Measurements from ENCODE around the gene SOX6.
"Not testable (repeated sequence)": the region's sequence is repeated elsewhere in the genome, so short reads cannot be mapped to it uniquely, and the experiment has no call there.

SOX6 gene

GRCh38 chr11:16049611-16050010 is 306.7 kb downstream of the SOX6 start:
- H3K4me1 ChIP-seq (ENCODE audit: control insufficient read depth, insufficient read depth, low read length), result no peaks in the 10 kb centered on the region
- no peaks in the 10 kb centered on the region for H3K27me3 ChIP-seq (ENCODE audit: control insufficient read depth, insufficient read depth, low read length)
- H3K27ac ChIP-seq (ENCODE audit: low read depth, low read length), result no peak overlapping the region
- H3K4me3 ChIP-seq (ENCODE audit: low read length), result no peak overlapping the region
- H3K36me3 ChIP-seq (ENCODE audit: control insufficient read depth, insufficient read depth, low read length), result no peaks in the 10 kb centered on the region
- H3K9ac ChIP-seq (ENCODE audit: low read length), result no peak overlapping the region

DNA sequence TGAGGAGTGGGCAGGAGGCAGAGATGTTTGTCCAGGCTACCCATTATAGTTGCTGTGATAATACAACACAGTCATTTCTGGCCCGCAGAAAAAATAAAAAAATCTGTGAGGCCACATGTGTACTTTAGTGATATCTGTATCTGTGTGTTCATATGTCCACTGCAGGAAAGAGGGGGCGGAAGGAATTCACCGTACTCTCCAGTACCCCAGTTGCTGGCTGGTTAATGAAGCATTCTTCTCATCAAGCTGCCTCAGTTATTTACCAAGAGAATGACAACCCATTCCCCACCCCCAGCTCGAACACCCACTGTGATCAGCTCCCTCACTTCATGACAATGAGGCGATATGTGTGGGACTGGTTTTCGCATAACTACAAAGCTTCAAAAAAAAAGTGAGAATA is 309.3 kb downstream of the SOX6 start:
- no peaks in the 10 kb centered on the region for H3K27me3 ChIP-seq (ENCODE audit: control insufficient read depth, insufficient read depth, low read length)
- no peak overlapping the region for H3K9ac ChIP-seq (ENCODE audit: low read length)
- no peaks in the 10 kb centered on the region for H3K4me1 ChIP-seq (ENCODE audit: control insufficient read depth, insufficient read depth, low read length)
- H3K36me3 ChIP-seq (ENCODE audit: control insufficient read depth, insufficient read depth, low read length), result no peaks in the 10 kb centered on the region
- H3K4me3 ChIP-seq (ENCODE audit: low read length), result no peak overlapping the region
- H3K27ac ChIP-seq (ENCODE audit: low read depth, low read length), result no peak overlapping the region

GRCh38 chr11:16043617-16044016 is 312.7 kb downstream of the SOX6 start:
- no peak overlapping the region for H3K4me3 ChIP-seq (ENCODE audit: low read length)
- no peaks in the 10 kb centered on the region for H3K36me3 ChIP-seq (ENCODE audit: control insufficient read depth, insufficient read depth, low read length)
- H3K27ac ChIP-seq (ENCODE audit: low read depth, low read length), result no peak overlapping the region
- no peaks in the 10 kb centered on the region for H3K4me1 ChIP-seq (ENCODE audit: control insufficient read depth, insufficient read depth, low read length)
- no peak overlapping the region for H3K9ac ChIP-seq (ENCODE audit: low read length)
- no peaks in the 10 kb centered on the region for H3K27me3 ChIP-seq (ENCODE audit: control insufficient read depth, insufficient read depth, low read length)

GRCh38 chr11:16041207-16041606 is 315.1 kb downstream of the SOX6 start:
- Histone ChIP-seq H3K9ac (ENCODE audit: low read length) (no peak overlapping the region), H3K36me3 (ENCODE audit: control insufficient read depth, insufficient read depth, low read length) (no peaks in the 10 kb centered on the region), H3K4me3 (ENCODE audit: low read length) (no peak overlapping the region), H3K27ac (ENCODE audit: low read depth, low read length) (no peak overlapping the region), H3K4me1 (ENCODE audit: control insufficient read depth, insufficient read depth, low read length) (no peaks in the 10 kb centered on the region), H3K27me3 (ENCODE audit: control insufficient read depth, insufficient read depth, low read length) (no peaks in the 10 kb centered on the region)

DNA sequence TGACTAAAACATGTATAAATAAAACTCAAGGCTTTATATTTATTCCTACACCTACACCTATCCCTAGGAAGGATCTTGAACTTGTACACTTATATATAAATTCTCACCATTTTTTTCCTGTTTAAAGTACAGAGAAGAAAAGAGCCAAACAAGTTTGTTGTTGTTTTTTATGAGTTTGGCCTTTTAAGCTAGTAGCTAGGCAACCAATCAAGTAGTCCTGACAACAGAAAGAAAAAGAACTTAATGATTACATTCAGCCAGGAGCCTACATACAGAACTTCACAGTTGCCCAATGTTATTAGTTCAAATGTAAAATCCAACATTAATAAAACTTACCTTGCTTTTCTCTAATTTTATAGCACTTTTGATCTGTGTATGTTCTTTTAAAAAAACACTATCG is 316.2 kb downstream of the SOX6 start:
- no peaks in the 10 kb centered on the region for H3K4me1 ChIP-seq (ENCODE audit: control insufficient read depth, insufficient read depth, low read length)
- no peaks in the 10 kb centered on the region for H3K27me3 ChIP-seq (ENCODE audit: control insufficient read depth, insufficient read depth, low read length)
- H3K4me3 ChIP-seq (ENCODE audit: low read length), result no peak overlapping the region
- H3K9ac ChIP-seq (ENCODE audit: low read length), result no peak overlapping the region
- H3K27ac ChIP-seq (ENCODE audit: low read depth, low read length), result no peak overlapping the region
- H3K36me3 ChIP-seq (ENCODE audit: control insufficient read depth, insufficient read depth, low read length), result no peaks in the 10 kb centered on the region

GRCh38 chr11:16037179-16037578 is 319.2 kb downstream of the SOX6 start:
- no peak overlapping the region for H3K27ac ChIP-seq (ENCODE audit: low read depth, low read length)
- no peaks in the 10 kb centered on the region for H3K4me1 ChIP-seq (ENCODE audit: control insufficient read depth, insufficient read depth, low read length)
- H3K27me3 ChIP-seq (ENCODE audit: control insufficient read depth, insufficient read depth, low read length), result no peaks in the 10 kb centered on the region
- no peak overlapping the region for H3K9ac ChIP-seq (ENCODE audit: low read length)
- H3K36me3 ChIP-seq (ENCODE audit: control insufficient read depth, insufficient read depth, low read length), result no peaks in the 10 kb centered on the region
- H3K4me3 ChIP-seq (ENCODE audit: low read length), result no peak overlapping the region

- Histone ChIP-seq H3K27me3 (ENCODE audit: control insufficient read depth, insufficient read depth, low read length) (no peaks in the 10 kb centered on the region), H3K4me1 (ENCODE audit: control insufficient read depth, insufficient read depth, low read length) (no peaks in the 10 kb centered on the region), H3K36me3 (ENCODE audit: control insufficient read depth, insufficient read depth, low read length) (no peaks in the 10 kb centered on the region), H3K27ac (ENCODE audit: low read depth, low read length) (no peak overlapping the region), H3K4me3 (ENCODE audit: low read length) (no peak overlapping the region), H3K9ac (ENCODE audit: low read length) (no peak overlapping the region)
These were observed 320.1 kb downstream of the SOX6 start for GRCh38 chr11:16036218-16036617.

- no peaks in the 10 kb centered on the region for H3K4me1 ChIP-seq (ENCODE audit: control insufficient read depth, insufficient read depth, low read length)
- no peak overlapping the region for H3K27ac ChIP-seq (ENCODE audit: low read depth, low read length)
- no peak overlapping the region for H3K9ac ChIP-seq (ENCODE audit: low read length)
- no peaks in the 10 kb centered on the region for H3K27me3 ChIP-seq (ENCODE audit: control insufficient read depth, insufficient read depth, low read length)
- no peaks in the 10 kb centered on the region for H3K36me3 ChIP-seq (ENCODE audit: control insufficient read depth, insufficient read depth, low read length)
- no peak overlapping the region for H3K4me3 ChIP-seq (ENCODE audit: low read length)
These were observed 322.3 kb downstream of the SOX6 start for GRCh38 chr11:16034074-16034473.

- H3K27ac ChIP-seq (ENCODE audit: low read depth, low read length), result no peak overlapping the region
- H3K4me3 ChIP-seq (ENCODE audit: low read length), result no peak overlapping the region
- H3K9ac ChIP-seq (ENCODE audit: low read length), result no peak overlapping the region
- no peaks in the 10 kb centered on the region for H3K27me3 ChIP-seq (ENCODE audit: control insufficient read depth, insufficient read depth, low read length)
- no peaks in the 10 kb centered on the region for H3K4me1 ChIP-seq (ENCODE audit: control insufficient read depth, insufficient read depth, low read length)
- no peaks in the 10 kb centered on the region for H3K36me3 ChIP-seq (ENCODE audit: control insufficient read depth, insufficient read depth, low read length)
These were observed 323.4 kb downstream of the SOX6 start for GRCh38 chr11:16032974-16033373.

DNA sequence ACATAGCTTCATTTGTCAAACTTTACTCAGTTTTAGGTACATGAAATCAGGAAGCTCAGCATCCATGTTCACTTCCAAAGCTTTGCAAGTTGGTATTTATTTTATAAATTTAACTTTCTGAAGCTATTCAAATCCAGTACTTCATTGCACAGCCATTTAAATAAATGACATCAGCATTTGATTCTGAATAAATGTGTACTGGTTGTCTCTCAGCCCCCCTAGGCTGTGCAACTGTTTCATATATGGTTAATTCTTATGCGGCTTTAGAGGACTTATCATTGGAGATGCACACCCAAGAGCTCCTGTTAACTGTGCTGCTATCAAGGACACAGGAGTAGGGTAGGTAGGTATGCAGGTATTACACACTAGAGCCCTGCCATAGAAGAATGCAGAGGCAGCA is 325.1 kb downstream of the SOX6 start:
- Histone ChIP-seq H3K27ac (ENCODE audit: low read depth, low read length) (no peak overlapping the region), H3K36me3 (ENCODE audit: control insufficient read depth, insufficient read depth, low read length) (no peaks in the 10 kb centered on the region), H3K27me3 (ENCODE audit: control insufficient read depth, insufficient read depth, low read length) (no peaks in the 10 kb centered on the region), H3K4me3 (ENCODE audit: low read length) (no peak overlapping the region), H3K4me1 (ENCODE audit: control insufficient read depth, insufficient read depth, low read length) (no peaks in the 10 kb centered on the region), H3K9ac (ENCODE audit: low read length) (no peak overlapping the region)

GRCh38 chr11:16030664-16031063 is 325.7 kb downstream of the SOX6 start:
- Histone ChIP-seq H3K4me3 (ENCODE audit: low read length) (no peak overlapping the region), H3K27ac (ENCODE audit: low read depth, low read length) (no peak overlapping the region), H3K9ac (ENCODE audit: low read length) (no peak overlapping the region), H3K36me3 (ENCODE audit: control insufficient read depth, insufficient read depth, low read length) (no peaks in the 10 kb centered on the region), H3K27me3 (ENCODE audit: control insufficient read depth, insufficient read depth, low read length) (no peaks in the 10 kb centered on the region), H3K4me1 (ENCODE audit: control insufficient read depth, insufficient read depth, low read length) (no peaks in the 10 kb centered on the region)

- H3K4me1 ChIP-seq (ENCODE audit: control insufficient read depth, insufficient read depth, low read length); H3K27ac ChIP-seq (ENCODE audit: low read depth, low read length); H3K4me3 ChIP-seq (ENCODE audit: low read length); H3K27me3 ChIP-seq (ENCODE audit: control insufficient read depth, insufficient read depth, low read length); H3K36me3 ChIP-seq (ENCODE audit: control insufficient read depth, insufficient read depth, low read length); H3K9ac ChIP-seq (ENCODE audit: low read length): not testable (repeated sequence)
These were observed 327.2 kb downstream of the SOX6 start for GRCh38 chr11:16029151-16029550.

- H3K9ac ChIP-seq (ENCODE audit: low read length), result no peak overlapping the region
- no peak overlapping the region for H3K27ac ChIP-seq (ENCODE audit: low read depth, low read length)
- no peaks in the 10 kb centered on the region for H3K4me1 ChIP-seq (ENCODE audit: control insufficient read depth, insufficient read depth, low read length)
- H3K4me3 ChIP-seq (ENCODE audit: low read length), result no peak overlapping the region
- H3K36me3 ChIP-seq (ENCODE audit: control insufficient read depth, insufficient read depth, low read length), result no peaks in the 10 kb centered on the region
- H3K27me3 ChIP-seq (ENCODE audit: control insufficient read depth, insufficient read depth, low read length), result no peaks in the 10 kb centered on the region
These were observed 327.9 kb downstream of the SOX6 start for GRCh38 chr11:16028419-16028818.

DNA sequence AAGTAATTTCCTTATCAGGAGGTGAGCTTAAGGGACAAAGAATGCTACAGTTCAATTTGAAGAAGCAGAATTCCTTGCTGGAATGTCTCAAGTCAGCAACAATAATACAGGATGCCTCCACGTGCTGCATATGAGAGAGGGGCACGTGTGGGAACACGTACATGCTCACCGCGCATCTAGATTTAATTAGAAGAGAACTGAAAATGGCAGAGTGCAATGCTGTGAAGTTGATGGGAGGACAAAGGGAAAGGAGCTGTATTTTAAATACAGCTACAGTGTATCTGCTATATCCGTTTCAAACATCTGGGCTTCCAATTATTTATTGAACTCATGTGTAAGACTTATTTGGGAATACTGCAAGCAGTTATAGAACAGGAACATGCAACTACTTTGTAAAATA is 328.7 kb downstream of the SOX6 start:
- Histone ChIP-seq H3K36me3 (ENCODE audit: control insufficient read depth, insufficient read depth, low read length) (no peaks in the 10 kb centered on the region), H3K9ac (ENCODE audit: low read length) (no peak overlapping the region)

More for the DNA sequence above, 328.7 kb downstream of the SOX6 start:
- H3K4me1 ChIP-seq (ENCODE audit: control insufficient read depth, insufficient read depth, low read length), result no peaks in the 10 kb centered on the region
- no peaks in the 10 kb centered on the region for H3K27me3 ChIP-seq (ENCODE audit: control insufficient read depth, insufficient read depth, low read length)
- H3K4me3 ChIP-seq (ENCODE audit: low read length), result no peak overlapping the region
- no peak overlapping the region for H3K27ac ChIP-seq (ENCODE audit: low read depth, low read length)

All from rectal smooth muscle tissue (tissue), 1 donor.